Stimulated activated CD8-positive, alpha-beta memory T cell treated with anti-CD3 and anti-CD28 coated beads, Interleukin-2, amount 100 ng/mL, for 1 hour (primary cell): Measurements from ENCODE around the gene IQSEC3.
"Not testable (repeated sequence)": the region's sequence is repeated elsewhere in the genome, so short reads cannot be mapped to it uniquely, and the experiment has no call there.

Experiments used
- DNase-seq, 2 donors: peaks; one replicate each; pipeline ENCODE4 v3.0.0-alpha.2; 2020; ENCODE audit warnings: low read depth in 2 of 2

The IQSEC3 gene

GRCh38 chr12:52902-53734, 13.4 kb upstream of the IQSEC3 start:
- not testable (repeated sequence) for DNase-seq

- DNase-seq: no peak
These were observed 12.5 kb upstream of the IQSEC3 start for GRCh38 chr12:53735-54730.

GRCh38 chr12:54750-55535, 11.6 kb upstream of the IQSEC3 start:
- no peak for DNase-seq

- DNase-seq: no peak
These were observed 9.8 kb upstream of the IQSEC3 start for GRCh38 chr12:56683-57346.

GRCh38 chr12:57539-57938, 9.0 kb upstream of the IQSEC3 start:
- DNase-seq: no peak

- DNase-seq: no peak
These were observed 7.7 kb upstream of the IQSEC3 start for GRCh38 chr12:58832-59231.

GRCh38 chr12:61845-62244, 4.7 kb upstream of the IQSEC3 start:
- not testable (repeated sequence) for DNase-seq

GRCh38 chr12:65491-66063, 990 bp upstream of the IQSEC3 start:
- not testable (repeated sequence) for DNase-seq

GRCh38 chr12:66782-67504, 376 bp downstream of the IQSEC3 start:
- not testable (repeated sequence) for DNase-seq

GRCh38 chr12:69677-70076, 3.1 kb downstream of the IQSEC3 start:
- not testable (repeated sequence) for DNase-seq

GRCh38 chr12:70541-70940, 4.0 kb downstream of the IQSEC3 start:
- not testable (repeated sequence) for DNase-seq

GRCh38 chr12:72018-72417, 5.5 kb downstream of the IQSEC3 start:
- not testable (repeated sequence) for DNase-seq

GRCh38 chr12:74420-75190, 8.0 kb downstream of the IQSEC3 start:
- not testable (repeated sequence) for DNase-seq

- DNase-seq: not testable (repeated sequence)
These were observed 9.0 kb downstream of the IQSEC3 start for GRCh38 chr12:75541-75940.

- DNase-seq: not testable (repeated sequence)
These were observed 9.5 kb downstream of the IQSEC3 start for GRCh38 chr12:76102-76501.

GRCh38 chr12:76551-76950, 10.0 kb downstream of the IQSEC3 start:
- not testable (repeated sequence) for DNase-seq

- not testable (repeated sequence) for DNase-seq
These were observed 10.6 kb downstream of the IQSEC3 start for GRCh38 chr12:77101-77719.

- DNase-seq: not testable (repeated sequence)
These were observed 11.3 kb downstream of the IQSEC3 start for GRCh38 chr12:77769-78383.
